Hepatocyte (in vitro differentiated cells): ENCODE measurements around the gene UBL4A. TPM values are rescaled to one million over a fixed set of nuclear protein-coding genes. Genes with fewer than 3 reads are reported as not detected.
A peak's percentile ranks its signal among the peaks of the same experiment; 100 is the strongest.

Experiments
- DNase-seq: peaks from one replicate; pipeline ENCODE4 v3.0.0-alpha.2; 2016; ENCODE audit warnings: low spot score
- H2AFZ ChIP-seq: fragments of 200-600 bp; sonication (generic); 2 replicates; pipeline ENCODE4 v1.6.0; 2016; ENCODE audit warnings: antibody characterized with exemption, mild to moderate bottlenecking
- H3K27ac ChIP-seq: fragments of 200-600 bp; sonication (generic); 2 replicates; pipeline ENCODE4 v1.5.1; 2016; ENCODE audit warnings: mild to moderate bottlenecking
- H3K27me3 ChIP-seq: fragments of 200-600 bp; sonication (generic); 2 replicates; pipeline ENCODE4 v1.6.1; 2016
- H3K36me3 ChIP-seq: fragments of 200-600 bp; sonication (generic); replicated peaks from 2 replicates; pipeline ENCODE4 v1.5.1; 2016; ENCODE audit warnings: low read depth; ENCODE audit not compliant: insufficient read depth
- H3K4me1 ChIP-seq: fragments of 200-600 bp; sonication (generic); 2 replicates; pipeline ENCODE4 v1.5.1; 2016; ENCODE audit warnings: mild to moderate bottlenecking, moderate library complexity; ENCODE audit not compliant: insufficient read depth
- H3K4me2 ChIP-seq: fragments of 200-600 bp; sonication (generic); 2 replicates; pipeline ENCODE4 v1.6.0; 2016
- H3K4me3 ChIP-seq: fragments of 200-600 bp; sonication (generic); 2 replicates; pipeline ENCODE4 v1.5.1; 2016; ENCODE audit warnings: mild to moderate bottlenecking
- H3K79me2 ChIP-seq: fragments of 200-600 bp; sonication (generic); 2 replicates; pipeline ENCODE4 v1.6.0; 2017; ENCODE audit warnings: mild to moderate bottlenecking
- H3K9me2 ChIP-seq: fragments of 200-600 bp; sonication (generic); replicated peaks from 2 replicates; pipeline ENCODE4 v1.6.0; 2017; ENCODE audit warnings: mild to moderate bottlenecking; ENCODE audit not compliant: insufficient read depth
- H3K9me3 ChIP-seq: fragments of 200-600 bp; sonication (generic); 2 replicates; pipeline ENCODE4 v1.5.1; 2016; ENCODE audit warnings: low read depth, mild to moderate bottlenecking
- H4K20me1 ChIP-seq: fragments of 200-600 bp; sonication (generic); 2 replicates; pipeline ENCODE4 v1.6.0; 2016; ENCODE audit warnings: mild to moderate bottlenecking; ENCODE audit not compliant: insufficient read depth, poor library complexity, severe bottlenecking
- EZH2 ChIP-seq: fragments of 200-600 bp; sonication (generic); IDR thresholded peaks from 2 replicates; pipeline ENCODE4 v1.6.1; 2016; ENCODE audit warnings: antibody characterized with exemption, mild to moderate bottlenecking, borderline replicate concordance
- EZH2phosphoT487 ChIP-seq: fragments of 200-600 bp; sonication (generic); IDR thresholded peaks from one replicate; pipeline ENCODE4 v1.6.1; 2018; ENCODE audit warnings: antibody characterized with exemption, mild to moderate bottlenecking, low read depth, moderate library complexity; ENCODE audit not compliant: unreplicated experiment, severe bottlenecking
- WGBS: methylation state at CpG from one replicate; pipeline ENCODE4 v1.1.6; 2016; ENCODE audit warnings: low lambda C conversion rate; ENCODE audit errors: missing lambda C conversion rate; 5-methylcytosine and 5-hydroxymethylcytosine counted together
- polyA plus RNA-seq: library from polyadenylated mRNA; unstranded; fragments of >200 nt; fragmentation: Nextera tagmentation; extraction: Ambion mirVana; gene quantifications from 2 replicates; pipeline ENCODE4 v1.2.1, GENCODE V29; 2016
- total RNA-seq: library from RNA; depleted of rRNA; stranded (reverse); fragments of >200 nt; gene quantifications from 2 replicates; pipeline ENCODE4 v1.2.3, GENCODE V29; 2014
- TF ChIP-seq, protein P1 (sequence below): fragments of 200-600 bp; sonication (generic); IDR thresholded peaks from 2 replicates; pipeline ENCODE4 v1.5.1; 2016; ENCODE audit warnings: antibody characterized with exemption, mild to moderate bottlenecking; ENCODE audit not compliant: poor library complexity

UBL4A gene
- total and polyA plus RNA-seq, 2 experiments from 2014 or later = 25.0 to 34.0 TPM

GRCh38 chrX:154517101-154517781 lies 30.8 kb upstream of the UBL4A start:
- peak; percentile 39 for DNase-seq
- H4K20me1 ChIP-seq = no peaks in the 10 kb centered on the region
- H3K36me3 ChIP-seq = no peaks in the 10 kb centered on the region
- no peaks in the 10 kb centered on the region for H3K27me3 ChIP-seq
- no peak overlapping the region for H3K4me3 ChIP-seq
- no peaks in the 10 kb centered on the region for H3K9me3 ChIP-seq
- peak overlapping the region; percentile 70 for H3K4me2 ChIP-seq
- no peak for TF ChIP-seq EZH2phosphoT487
- TF ChIP-seq, protein P1, sequence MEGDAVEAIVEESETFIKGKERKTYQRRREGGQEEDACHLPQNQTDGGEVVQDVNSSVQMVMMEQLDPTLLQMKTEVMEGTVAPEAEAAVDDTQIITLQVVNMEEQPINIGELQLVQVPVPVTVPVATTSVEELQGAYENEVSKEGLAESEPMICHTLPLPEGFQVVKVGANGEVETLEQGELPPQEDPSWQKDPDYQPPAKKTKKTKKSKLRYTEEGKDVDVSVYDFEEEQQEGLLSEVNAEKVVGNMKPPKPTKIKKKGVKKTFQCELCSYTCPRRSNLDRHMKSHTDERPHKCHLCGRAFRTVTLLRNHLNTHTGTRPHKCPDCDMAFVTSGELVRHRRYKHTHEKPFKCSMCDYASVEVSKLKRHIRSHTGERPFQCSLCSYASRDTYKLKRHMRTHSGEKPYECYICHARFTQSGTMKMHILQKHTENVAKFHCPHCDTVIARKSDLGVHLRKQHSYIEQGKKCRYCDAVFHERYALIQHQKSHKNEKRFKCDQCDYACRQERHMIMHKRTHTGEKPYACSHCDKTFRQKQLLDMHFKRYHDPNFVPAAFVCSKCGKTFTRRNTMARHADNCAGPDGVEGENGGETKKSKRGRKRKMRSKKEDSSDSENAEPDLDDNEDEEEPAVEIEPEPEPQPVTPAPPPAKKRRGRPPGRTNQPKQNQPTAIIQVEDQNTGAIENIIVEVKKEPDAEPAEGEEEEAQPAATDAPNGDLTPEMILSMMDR = no peak
- peaks cover 6% of the 10 kb centered on the region for H3K79me2 ChIP-seq
- 54% methylated on average over 25 of the region's 25 CpGs for WGBS
- peaks cover 14% of the 10 kb centered on the region for H3K4me1 ChIP-seq
- H3K9me2 ChIP-seq = no peaks in the 10 kb centered on the region
- no peak overlapping the region for H2AFZ ChIP-seq
- H3K27ac ChIP-seq = peak overlapping the region; percentile 97

DNA sequence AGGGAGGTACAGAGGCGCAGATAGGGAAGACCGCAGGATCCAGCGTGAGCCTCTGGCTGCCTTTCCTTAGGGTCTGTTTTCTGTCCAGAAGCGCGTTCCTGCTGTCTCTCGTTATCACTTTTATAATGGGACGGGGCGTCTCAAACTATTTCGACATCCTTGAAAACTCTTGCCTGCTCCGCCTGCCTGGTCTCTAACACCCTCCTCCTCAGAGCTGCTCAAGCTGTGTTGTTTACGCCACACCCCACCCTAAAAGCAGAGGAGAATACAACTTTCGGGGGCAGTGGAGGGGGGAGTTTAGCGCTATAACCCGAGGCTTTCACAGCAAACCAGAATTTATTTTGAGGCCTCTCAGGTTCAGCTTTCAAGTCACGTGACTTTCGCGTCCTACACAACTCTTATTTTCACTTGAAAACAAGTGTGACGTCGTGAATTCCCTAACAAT lies 30.3 kb upstream of the UBL4A start:
- H3K4me1 ChIP-seq = peaks cover 14% of the 10 kb centered on the region
- TF ChIP-seq, protein P1 = no peak
- TF ChIP-seq EZH2 (no peak), EZH2phosphoT487 (no peak)
- no peaks in the 10 kb centered on the region for H3K27me3 ChIP-seq
- no peaks in the 10 kb centered on the region for H3K36me3 ChIP-seq
- H3K27ac ChIP-seq = peak overlapping the region; percentile 97
- peak overlapping the region; percentile 2 for H3K4me3 ChIP-seq
- no peaks in the 10 kb centered on the region for H4K20me1 ChIP-seq
- peaks cover 6% of the 10 kb centered on the region for H3K79me2 ChIP-seq
- 44% methylated on average over 19 of the region's 19 CpGs for WGBS
- peak; percentile 82 for DNase-seq
- no peaks in the 10 kb centered on the region for H3K9me3 ChIP-seq
- H2AFZ ChIP-seq = no peak overlapping the region
- H3K9me2 ChIP-seq = no peaks in the 10 kb centered on the region
- peak overlapping the region; percentile 70 for H3K4me2 ChIP-seq

GRCh38 chrX:154515966-154516655 lies 29.7 kb upstream of the UBL4A start, which contains the start of gene FAM3A:
TSS of gene FAM3A (minus strand) at chrX:154516232. CDS start at chrX:154515772, 460 bp downstream.
- no peaks in the 10 kb centered on the region for H3K9me3 ChIP-seq
- H2AFZ ChIP-seq = no peak within 1 kb of the TSS
- H3K4me2 ChIP-seq = peak within 1 kb of the TSS; percentile 72
- H3K36me3 ChIP-seq = no peaks in the 10 kb centered on the region
- H3K9me2 ChIP-seq = no peaks in the 10 kb centered on the region
- H3K27me3 ChIP-seq = no peaks in the 10 kb centered on the region
- H3K4me1 ChIP-seq = peaks cover 14% of the 10 kb centered on the region
- H3K79me2 ChIP-seq = peaks cover 6% of the 10 kb centered on the region
- WGBS = 57% methylated on average over 15 of the region's 59 CpGs
- no peaks in the 10 kb centered on the region for H4K20me1 ChIP-seq
- H3K4me3 ChIP-seq = peak within 1 kb of the TSS; percentile 41
- peak; percentile 95 for DNase-seq
- TF ChIP-seq EZH2 (no peak), EZH2phosphoT487 (no peak)
- TF ChIP-seq, protein P1 = no peak
- peak within 1 kb of the TSS; percentile 97 for H3K27ac ChIP-seq
